CD14-positive monocyte (primary cell): ENCODE results near the gene PIP5K1B. TPM values are rescaled to one million over a fixed set of nuclear protein-coding genes. Genes with fewer than 3 reads are reported as not detected.

Source experiments
- DNase-seq, 3 donors: peaks; one replicate each; pipeline ENCODE4 v3.0.0-alpha.2; 2011 to 2022
- H2AFZ ChIP-seq: 2 replicates; pipeline ENCODE4 v1.6.0; 2012; ENCODE audit warnings: mild to moderate bottlenecking, low read depth, low read length, inconsistent platforms; ENCODE audit not compliant: insufficient read depth, poor library complexity, severe bottlenecking
- H3K27ac ChIP-seq, 2 donors: 1 replicate in 1 of 2; 2 replicates in 1 of 2; pipeline ENCODE4 v1.5.1; 2012 to 2013; ENCODE audit warnings: low read length in 2 of 2, control low read depth in 1 of 2, inconsistent platforms in 1 of 2, low read depth in 1 of 2, mild to moderate bottlenecking in 1 of 2
- H3K27me3 ChIP-seq, 2 donors: one replicate each; pipeline versions ENCODE4 v1.6.0 to v1.6.1; 2011 to 2013; ENCODE audit warnings: low read length in 2 of 2; ENCODE audit not compliant: control insufficient read depth in 2 of 2, insufficient read depth in 2 of 2
- H3K36me3 ChIP-seq, 2 donors: replicated peaks in 1 of 2; 1 replicate in 1 of 2; 2 replicates in 1 of 2; pipeline versions ENCODE4 v1.5.1 to v1.6.1; 2012 to 2013; ENCODE audit warnings: low read length in 2 of 2, control low read depth in 1 of 2, inconsistent platforms in 1 of 2, mild to moderate bottlenecking in 1 of 2; ENCODE audit not compliant: insufficient read depth in 2 of 2, control insufficient read depth in 1 of 2
- H3K4me1 ChIP-seq, 2 donors: 1 replicate in 1 of 2; 2 replicates in 1 of 2; pipeline versions ENCODE4 v1.5.1 to v1.6.1; 2012 to 2013; ENCODE audit warnings: low read length in 2 of 2, control low read depth in 1 of 2, inconsistent platforms in 1 of 2, mild to moderate bottlenecking in 1 of 2, moderate library complexity in 1 of 2; ENCODE audit not compliant: insufficient read depth in 2 of 2, control insufficient read depth in 1 of 2
- H3K4me2 ChIP-seq: replicated peaks from 2 replicates; pipeline ENCODE3; 2012; ENCODE audit warnings: low read length, moderate library complexity, mild to moderate bottlenecking; ENCODE audit not compliant: poor library complexity, severe bottlenecking; ENCODE audit errors: extremely low read depth
- H3K4me3 ChIP-seq, 3 experiments: fragments of 200-600 bp in 1 of 3; sonication (generic) in 1 of 3; replicated peaks in 1 of 3; 1 replicate in 2 of 3; 2 replicates in 1 of 3; pipeline ENCODE4 v1.5.1; 2011 to 2013; ENCODE audit warnings: low read length in 3 of 3, mild to moderate bottlenecking in 3 of 3, control low read depth in 2 of 3, low read depth in 2 of 3, inconsistent platforms in 1 of 3, moderate library complexity in 1 of 3
- H3K79me2 ChIP-seq: 2 replicates; pipeline ENCODE4 v1.6.0; 2012; ENCODE audit warnings: mild to moderate bottlenecking, control low read depth, inconsistent platforms, low read length, moderate library complexity; ENCODE audit not compliant: insufficient read depth
- H3K9ac ChIP-seq: 2 replicates; pipeline ENCODE4 v1.6.0; 2017; ENCODE audit warnings: low read length, mild to moderate bottlenecking; ENCODE audit not compliant: insufficient read depth, poor library complexity, severe bottlenecking
- H3K9me3 ChIP-seq, 2 donors: replicated peaks in 1 of 2; 1 replicate in 1 of 2; 2 replicates in 1 of 2; pipeline versions ENCODE4 v1.5.1 to v1.6.1; 2012 to 2013; ENCODE audit warnings: low read length in 2 of 2, control low read depth in 1 of 2; ENCODE audit not compliant: control insufficient read depth in 1 of 2, insufficient read depth in 1 of 2
- H4K20me1 ChIP-seq: 2 replicates; pipeline ENCODE4 v1.6.0; 2012; ENCODE audit warnings: mild to moderate bottlenecking, low read length, control low read depth, moderate library complexity; ENCODE audit not compliant: insufficient read depth
- H3K27ac Mint-ChIP-seq, 7 donors: one replicate each; pipeline ENCODE4 v1.8.0; 2020; ENCODE audit warnings: mild to moderate bottlenecking in 7 of 7, mixed read lengths in 7 of 7, moderate library complexity in 6 of 7, inconsistent platforms in 2 of 7
- H3K27me3 Mint-ChIP-seq, 3 donors: one replicate each; pipeline ENCODE4 v1.8.0; 2021 to 2022; ENCODE audit warnings: low read depth in 3 of 3, mild to moderate bottlenecking in 3 of 3, mixed read lengths in 3 of 3, moderate library complexity in 3 of 3, inconsistent platforms in 1 of 3
- H3K36me3 Mint-ChIP-seq, 2 donors: one replicate each; pipeline ENCODE4 v1.8.0; 2020; ENCODE audit warnings: mixed read lengths in 2 of 2, inconsistent platforms in 1 of 2, mild to moderate bottlenecking in 1 of 2
- H3K4me1 Mint-ChIP-seq: one replicate; pipeline ENCODE4 v1.8.0; 2020; ENCODE audit warnings: mild to moderate bottlenecking, mixed read lengths
- H3K4me3 Mint-ChIP-seq, 2 donors: one replicate each; pipeline ENCODE4 v1.8.0; 2020; ENCODE audit warnings: mild to moderate bottlenecking in 2 of 2, mixed read lengths in 2 of 2, moderate library complexity in 1 of 2
- H3K9me3 Mint-ChIP-seq, 7 donors: one replicate each; pipeline ENCODE4 v1.8.0; 2020 to 2022; ENCODE audit warnings: mixed read lengths in 7 of 7, mild to moderate bottlenecking in 6 of 7, moderate library complexity in 6 of 7, inconsistent platforms in 2 of 7
- WGBS: methylation state at CpG from one replicate; pipeline ENCODE4 v1.1.5; 2013; ENCODE audit warnings: missing lambda C conversion rate; ENCODE audit not compliant: insufficient coverage; 5-methylcytosine and 5-hydroxymethylcytosine counted together
- intact Hi-C, 2 donors: fragments of 100-400 bp; cut with micrococcal nuclease; formaldehyde crosslinking; loops; one replicate each; pipeline versions ENCODE4 v1.15.0 to v1.15.1; 2023
- polyA plus RNA-seq, 3 donors: library from polyadenylated mRNA; depleted of rRNA in 1 of 3; unstranded in 2 of 3; stranded (reverse) in 1 of 3; fragments of 300-500 nt in 2 of 3; fragments of >200 nt in 1 of 3; fragmentation: Illumina TruSeq in 2 of 3; gene quantifications; 1 replicate in 2 of 3; 2 replicates in 1 of 3; pipeline ENCODE4 v1.2.3, GENCODE V29; 2012 to 2021
- TF ChIP-seq, protein P1 (sequence below): fragments of 200-600 bp; IDR thresholded peaks from one replicate; pipeline ENCODE4 v1.8.0; 2022; ENCODE audit warnings: antibody characterized with exemption, mild to moderate bottlenecking

Gene PIP5K1B
- polyA plus RNA-seq, 3 donors = 0.18 to 4.1 (median 0.87) TPM

- H3K4me1 ChIP-seq = peaks cover 5 to 6% of the 10 kb centered on the region in 2 donors
- H3K9ac ChIP-seq = no peak overlapping the region
- TF ChIP-seq, protein P1, sequence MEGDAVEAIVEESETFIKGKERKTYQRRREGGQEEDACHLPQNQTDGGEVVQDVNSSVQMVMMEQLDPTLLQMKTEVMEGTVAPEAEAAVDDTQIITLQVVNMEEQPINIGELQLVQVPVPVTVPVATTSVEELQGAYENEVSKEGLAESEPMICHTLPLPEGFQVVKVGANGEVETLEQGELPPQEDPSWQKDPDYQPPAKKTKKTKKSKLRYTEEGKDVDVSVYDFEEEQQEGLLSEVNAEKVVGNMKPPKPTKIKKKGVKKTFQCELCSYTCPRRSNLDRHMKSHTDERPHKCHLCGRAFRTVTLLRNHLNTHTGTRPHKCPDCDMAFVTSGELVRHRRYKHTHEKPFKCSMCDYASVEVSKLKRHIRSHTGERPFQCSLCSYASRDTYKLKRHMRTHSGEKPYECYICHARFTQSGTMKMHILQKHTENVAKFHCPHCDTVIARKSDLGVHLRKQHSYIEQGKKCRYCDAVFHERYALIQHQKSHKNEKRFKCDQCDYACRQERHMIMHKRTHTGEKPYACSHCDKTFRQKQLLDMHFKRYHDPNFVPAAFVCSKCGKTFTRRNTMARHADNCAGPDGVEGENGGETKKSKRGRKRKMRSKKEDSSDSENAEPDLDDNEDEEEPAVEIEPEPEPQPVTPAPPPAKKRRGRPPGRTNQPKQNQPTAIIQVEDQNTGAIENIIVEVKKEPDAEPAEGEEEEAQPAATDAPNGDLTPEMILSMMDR = no peak
- DNase-seq = no peak
- Mint-ChIP-seq H3K9me3 (no peaks in the 10 kb centered on the region), H3K4me1 (peaks cover 34% of the 10 kb centered on the region), H3K36me3 (peaks cover 8 to 10% of the 10 kb centered on the region in 2 donors), H3K27ac (peak overlapping the region in 2 of 7 donors; percentile 44 to 51), H3K27me3 (peaks cover 0 to 2% (median 0%) of the 10 kb centered on the region in 3 donors), H3K4me3 (no peak overlapping the region)
- no peaks in the 10 kb centered on the region for H3K27me3 ChIP-seq
- no peak overlapping the region for H3K4me2 ChIP-seq
- no peaks in the 10 kb centered on the region for H3K9me3 ChIP-seq
- no peaks in the 10 kb centered on the region for H3K36me3 ChIP-seq
- no peak overlapping the region for H2AFZ ChIP-seq
- no peak overlapping the region for H3K27ac ChIP-seq
- WGBS = no CpG with 5 or more reads among the region's 2 CpGs
- H3K4me3 ChIP-seq = no peak overlapping the region
- no peaks in the 10 kb centered on the region for H4K20me1 ChIP-seq
- peaks cover 4% of the 10 kb centered on the region for H3K79me2 ChIP-seq
- intact Hi-C loops = no loop called here
Measured at GRCh38 chr9:68742333-68742730, 37.3 kb downstream of the PIP5K1B start.

GRCh38 chr9:68744426-68744825, 39.4 kb downstream of the PIP5K1B start:
- Mint-ChIP-seq H3K36me3 (peaks cover 7 to 8% of the 10 kb centered on the region in 2 donors), H3K4me1 (peaks cover 27% of the 10 kb centered on the region), H3K27ac (peak overlapping the region in 1 of 7 donors; percentile 70), H3K9me3 (no peaks in the 10 kb centered on the region), H3K27me3 (peaks cover 0 to 2% (median 0%) of the 10 kb centered on the region in 3 donors), H3K4me3 (no peak overlapping the region)
- Histone ChIP-seq H2AFZ (no peak overlapping the region), H4K20me1 (no peaks in the 10 kb centered on the region), H3K27me3 (no peaks in the 10 kb centered on the region), H3K36me3 (no peaks in the 10 kb centered on the region), H3K4me1 (peaks cover 4 to 5% of the 10 kb centered on the region in 2 donors), H3K9ac (no peak overlapping the region), H3K27ac (no peak overlapping the region), H3K4me3 (no peak overlapping the region), H3K79me2 (peaks cover 4% of the 10 kb centered on the region), H3K9me3 (no peaks in the 10 kb centered on the region), H3K4me2 (no peak overlapping the region)
- 80% methylated on average over 1 of the region's 1 CpG for WGBS
- intact Hi-C loops = no loop called here
- DNase-seq = no peak
- TF ChIP-seq, protein P1 = no peak
